Measurements from ENCODE around the gene CYP4F8.

DNA sequence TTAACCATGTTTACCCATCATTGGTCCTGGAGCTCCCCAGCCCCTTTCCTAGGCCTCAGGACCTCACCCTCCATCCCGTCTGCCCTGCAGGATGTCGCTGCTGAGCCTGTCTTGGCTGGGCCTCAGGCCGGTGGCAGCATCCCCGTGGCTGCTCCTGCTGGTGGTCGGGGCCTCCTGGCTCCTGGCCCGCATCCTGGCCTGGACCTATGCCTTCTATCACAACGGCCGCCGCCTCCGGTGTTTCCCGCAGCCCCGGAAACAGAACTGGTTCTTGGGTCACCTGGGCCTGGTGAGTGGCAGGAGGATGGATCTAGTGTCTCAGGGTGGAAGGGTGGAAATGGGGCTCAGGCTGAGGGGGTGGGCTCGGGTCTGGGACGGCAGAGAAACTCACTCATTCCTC is 508 bp downstream of the CYP4F8 start:
- no peak for TF ChIP-seq TAF1 (IDR thresholded peaks at IDR 0.05; ENCODE audit: low read depth)
- TF ChIP-seq REST (IDR thresholded peaks at IDR 0.05; ENCODE audit: low read depth), result no peak
- TF ChIP-seq FOXM1 (IDR thresholded peaks at IDR 0.05; ENCODE audit: borderline replicate concordance, low read depth), result no peak
- no peak for TF ChIP-seq EGR1 (IDR thresholded peaks at IDR 0.05)
- TF ChIP-seq TEAD4 (IDR thresholded peaks at IDR 0.05), result no peak
- no peak for TF ChIP-seq YY1 (IDR thresholded peaks at IDR 0.05; ENCODE audit: low read depth)
